Psoas muscle (tissue), 8 donors: ENCODE data around the gene KAZN. TPM values are rescaled to one million over a fixed set of nuclear protein-coding genes. Genes with fewer than 3 reads are reported as not detected.
A peak's percentile ranks its signal among the peaks of the same experiment; 100 is the strongest.

ENCODE experiments used
- ATAC-seq, 4 donors: fragments of 200-7000 bp; cut with Tn5 transposase; one replicate each; pipeline ENCODE4 v1.9.1; 2020; ENCODE audit warnings: moderate library complexity in 3 of 4, mild to moderate bottlenecking in 2 of 4
- DNase-seq, 2 donors: peaks; one replicate each; pipeline ENCODE4 v3.0.0-alpha.2; 2020
- H3K27ac ChIP-seq: fragments of 200-600 bp; one replicate; pipeline ENCODE4 v1.8.0; 2022
- H3K27me3 ChIP-seq, 3 donors: fragments of 200-600 bp in 1 of 3; one replicate each; pipeline versions ENCODE4 v1.6.1 to v1.8.0; 2013 to 2022; ENCODE audit warnings: low read length in 2 of 3, mild to moderate bottlenecking in 2 of 3, moderate library complexity in 1 of 3; ENCODE audit not compliant: insufficient read depth in 3 of 3
- H3K36me3 ChIP-seq, 2 donors: fragments of 200-600 bp in 1 of 2; one replicate each; pipeline versions ENCODE4 v1.6.1 to v1.8.0; 2013 to 2022; ENCODE audit warnings: low read depth in 1 of 2, mild to moderate bottlenecking in 1 of 2, moderate library complexity in 1 of 2; ENCODE audit not compliant: insufficient read depth in 1 of 2
- H3K4me1 ChIP-seq: fragments of 200-600 bp; one replicate; pipeline ENCODE4 v1.8.0; 2022
- H3K4me3 ChIP-seq: fragments of 200-600 bp; one replicate; pipeline ENCODE4 v1.8.0; 2022; ENCODE audit warnings: mild to moderate bottlenecking
- H3K9me3 ChIP-seq: fragments of 200-600 bp; one replicate; pipeline ENCODE4 v1.8.0; 2022
- WGBS, 3 donors: extraction: QIAGEN DNeasy Blood & Tissue Kit; methylation state at CpG; one replicate each; pipeline versions ENCODE4 v1.1.6 to v1.1.7; 2013; 5-methylcytosine and 5-hydroxymethylcytosine counted together
- intact Hi-C, 2 donors: fragments of 100-400 bp; cut with DNase I; formaldehyde crosslinking; loops; one replicate each; pipeline versions ENCODE4 v1.11.0 to v1.14.2; 2022
- polyA plus RNA-seq, 3 donors: library from polyadenylated mRNA; stranded (reverse); fragments of 200-250 nt; gene quantifications; one replicate each; pipeline ENCODE4 v1.2.3, GENCODE V29; 2013
- total RNA-seq, 4 donors: library from RNA; stranded (reverse); fragmentation: NEBNext Ultra II Directional in 2 of 4; extraction: Animal tissue kit (Norgen Biotek cat#: 25700) in 2 of 4; gene quantifications; one replicate each; pipeline versions ENCODE4 v1.2.1 to v1.2.4, GENCODE V29; 2021 to 2023
- TF ChIP-seq, protein P1 (sequence below): fragments of 200-600 bp; IDR thresholded peaks from one replicate; pipeline ENCODE4 v1.8.0; 2022; ENCODE audit warnings: antibody characterized with exemption
- donor health status: healthy with polysubstance abuse.
- donor health status: DM: no; HTN: no; CAD: no; lungs with moderate emphysema.
- donor health status: Bipolar disorder and iron deficiency.
- donor health status: healthy.
- donor health status: DM: yes; HTN: yes; CAD: no.
- donor health status: DM: no; HTN: no; CAD: no.
- donor health status: DM: no; HTN: no; CAD: no.
- donor health status: DM: yes; HTN: yes; CAD: no.

The KAZN gene
- total and polyA plus RNA-seq, 7 donors, result 0.23 to 2.3 (median 0.97) TPM

DNA sequence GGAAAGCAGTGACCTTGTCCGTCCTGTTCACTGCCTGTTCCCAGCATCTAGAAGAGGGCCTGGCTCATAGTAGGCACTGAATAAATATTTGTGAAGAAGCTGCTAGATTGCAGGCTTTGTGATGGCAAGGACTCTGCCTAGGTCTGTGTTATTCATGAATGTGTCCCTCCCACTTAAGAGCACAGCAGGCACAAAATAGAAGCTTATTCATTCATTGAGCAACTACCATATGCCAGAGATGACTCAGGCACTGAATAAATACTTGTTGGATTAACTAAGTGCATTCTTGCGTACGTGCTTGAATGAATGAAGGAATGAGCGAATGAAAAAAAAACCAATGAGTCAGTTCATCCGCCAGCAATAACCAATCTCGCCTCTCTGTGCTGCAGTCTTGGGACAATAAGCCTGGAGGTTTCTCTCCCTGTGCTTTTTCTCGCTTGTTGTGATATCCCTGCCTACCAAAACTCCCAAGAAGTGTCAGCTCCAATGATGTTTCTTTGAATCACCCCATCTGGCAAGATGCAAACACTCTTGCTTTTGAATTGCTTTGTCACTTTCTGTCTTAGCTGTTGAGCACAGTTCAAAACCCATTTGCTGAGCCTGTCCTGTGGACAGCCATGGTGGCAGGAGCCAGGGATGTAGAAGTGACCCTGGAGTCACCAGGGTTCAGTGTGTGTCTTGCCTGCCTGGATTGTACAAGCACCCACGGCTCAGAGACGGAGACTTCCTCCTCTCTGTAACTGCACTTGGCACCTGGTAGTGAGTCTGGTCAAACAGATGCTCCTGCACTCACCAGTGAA is 143.9 kb downstream of the KAZN start:
- ATAC-seq (peak in 3 of 4 donors; percentile 29 to 74 (median 32)), DNase-seq (no peak)
- no peak overlapping the region for H3K4me3 ChIP-seq
- H3K36me3 ChIP-seq, result no peaks in the 10 kb centered on the region
- WGBS, 3 donors, result 55 to 71% (median 62%) methylated on average over 9 of the region's 9 CpGs
- intact Hi-C loops, result no loop called here
- TF ChIP-seq, protein P1, sequence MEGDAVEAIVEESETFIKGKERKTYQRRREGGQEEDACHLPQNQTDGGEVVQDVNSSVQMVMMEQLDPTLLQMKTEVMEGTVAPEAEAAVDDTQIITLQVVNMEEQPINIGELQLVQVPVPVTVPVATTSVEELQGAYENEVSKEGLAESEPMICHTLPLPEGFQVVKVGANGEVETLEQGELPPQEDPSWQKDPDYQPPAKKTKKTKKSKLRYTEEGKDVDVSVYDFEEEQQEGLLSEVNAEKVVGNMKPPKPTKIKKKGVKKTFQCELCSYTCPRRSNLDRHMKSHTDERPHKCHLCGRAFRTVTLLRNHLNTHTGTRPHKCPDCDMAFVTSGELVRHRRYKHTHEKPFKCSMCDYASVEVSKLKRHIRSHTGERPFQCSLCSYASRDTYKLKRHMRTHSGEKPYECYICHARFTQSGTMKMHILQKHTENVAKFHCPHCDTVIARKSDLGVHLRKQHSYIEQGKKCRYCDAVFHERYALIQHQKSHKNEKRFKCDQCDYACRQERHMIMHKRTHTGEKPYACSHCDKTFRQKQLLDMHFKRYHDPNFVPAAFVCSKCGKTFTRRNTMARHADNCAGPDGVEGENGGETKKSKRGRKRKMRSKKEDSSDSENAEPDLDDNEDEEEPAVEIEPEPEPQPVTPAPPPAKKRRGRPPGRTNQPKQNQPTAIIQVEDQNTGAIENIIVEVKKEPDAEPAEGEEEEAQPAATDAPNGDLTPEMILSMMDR, result no peak
- peaks cover 0 to 32% (median 5%) of the 10 kb centered on the region in 3 donors for H3K27me3 ChIP-seq
- H3K9me3 ChIP-seq, result no peaks in the 10 kb centered on the region
- no peak overlapping the region for H3K27ac ChIP-seq
- H3K4me1 ChIP-seq, result no peaks in the 10 kb centered on the region

DNA sequence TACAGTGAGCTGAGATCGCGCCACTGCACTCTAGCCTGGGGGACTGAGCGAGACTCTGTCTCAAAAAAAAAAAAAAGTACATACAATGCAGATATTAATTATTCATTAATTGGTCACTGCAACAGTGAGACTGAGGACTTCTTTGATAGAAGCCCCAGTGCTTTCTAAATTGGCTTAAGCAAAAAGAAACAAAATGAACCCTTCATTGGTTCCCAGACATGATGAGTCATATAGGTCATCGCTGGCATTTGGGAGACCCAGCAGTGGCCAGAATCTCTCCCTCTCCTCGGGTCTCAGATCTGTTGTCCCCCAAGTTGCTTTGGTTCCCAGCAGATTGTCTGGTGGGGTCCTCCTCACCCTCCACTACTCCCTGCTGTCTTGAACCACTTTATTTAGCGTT is 144.9 kb downstream of the KAZN start:
- Histone ChIP-seq H3K27me3 (peaks cover 0 to 22% (median 5%) of the 10 kb centered on the region in 3 donors), H3K36me3 (no peaks in the 10 kb centered on the region), H3K4me3 (no peak overlapping the region), H3K27ac (no peak overlapping the region), H3K4me1 (no peaks in the 10 kb centered on the region), H3K9me3 (no peaks in the 10 kb centered on the region)
- DNase-seq (no peak), ATAC-seq (no peak)
- intact Hi-C loops, result no loop called here
- 81 to 92% (median 86%) methylated on average over 6 of the region's 6 CpGs for WGBS, 3 donors
- TF ChIP-seq, protein P1, result no peak

DNA sequence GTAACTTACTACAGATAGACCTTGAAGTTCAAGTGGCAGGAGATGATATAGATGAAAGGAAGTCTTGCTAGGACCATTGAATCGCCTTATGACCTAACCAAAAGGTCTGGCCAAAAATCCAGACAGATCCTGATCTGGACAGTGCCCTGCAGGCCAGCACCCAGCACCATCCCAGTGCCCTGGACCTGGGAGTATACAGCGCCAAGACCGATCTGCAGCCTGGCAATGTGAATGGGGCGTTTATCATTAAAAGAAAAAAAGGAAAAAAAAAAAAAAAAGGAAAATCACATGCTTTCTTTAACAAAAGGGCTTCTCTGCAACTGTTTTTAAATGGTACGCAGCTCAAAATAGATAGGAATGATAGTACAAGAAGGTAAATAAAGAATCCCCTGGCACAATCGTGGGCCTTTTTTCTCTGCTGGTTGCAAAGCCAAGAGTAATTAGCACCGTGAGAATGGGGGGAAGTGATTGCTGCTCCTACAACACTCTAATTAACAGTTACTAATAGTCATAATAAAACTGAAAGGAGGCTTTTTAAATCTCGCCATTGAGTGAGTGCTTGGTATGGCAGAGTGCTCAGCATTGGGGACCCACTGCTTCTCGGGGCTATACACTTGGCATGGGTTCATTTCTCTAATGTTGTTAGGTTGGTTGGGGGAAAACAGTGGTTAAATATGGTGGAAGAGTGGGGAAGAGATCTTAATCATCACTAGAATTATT is 146.7 kb downstream of the KAZN start:
- Histone ChIP-seq H3K27ac (no peak overlapping the region), H3K9me3 (no peaks in the 10 kb centered on the region), H3K4me3 (no peak overlapping the region), H3K36me3 (no peaks in the 10 kb centered on the region), H3K4me1 (no peaks in the 10 kb centered on the region), H3K27me3 (peaks cover 0 to 13% (median 5%) of the 10 kb centered on the region in 3 donors)
- ATAC-seq, result no peak
- TF ChIP-seq, protein P1, result no peak
- intact Hi-C loops, result no loop called here
- no peak for DNase-seq
- WGBS, 3 donors, result 70 to 74% (median 74%) methylated on average over 9 of the region's 9 CpGs

DNA sequence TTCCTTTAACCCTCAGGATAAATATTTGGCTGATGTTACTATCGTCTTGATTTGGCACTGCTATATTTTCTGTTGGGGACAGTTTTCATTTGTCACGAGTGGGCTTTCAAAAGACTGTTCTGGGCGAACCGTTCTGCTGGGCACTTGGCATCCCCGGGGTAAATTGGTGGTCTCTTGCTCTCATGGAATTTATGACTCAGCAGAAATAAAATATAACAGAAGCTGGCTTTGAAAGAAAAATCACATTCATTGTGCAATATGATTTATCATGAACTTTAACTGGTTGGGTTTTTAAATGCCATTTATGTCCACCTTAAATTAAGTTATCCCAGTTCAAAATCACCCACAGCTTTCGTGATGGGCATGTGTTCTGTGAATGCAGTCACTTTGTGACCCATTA is 147.3 kb downstream of the KAZN start:
- Histone ChIP-seq H3K27me3 (peaks cover 0 to 8% (median 1%) of the 10 kb centered on the region in 3 donors), H3K4me3 (no peak overlapping the region), H3K27ac (no peak overlapping the region), H3K4me1 (no peaks in the 10 kb centered on the region), H3K36me3 (no peaks in the 10 kb centered on the region), H3K9me3 (no peaks in the 10 kb centered on the region)
- intact Hi-C loops, result no loop called here
- 47 to 55% (median 52%) methylated on average over 6 of the region's 6 CpGs for WGBS, 3 donors
- DNase-seq, result no peak
- TF ChIP-seq, protein P1, result no peak
- ATAC-seq, result no peak
